ENCODE measurements around the gene PRSS36. TPM values are rescaled to one million over a fixed set of nuclear protein-coding genes. Genes with fewer than 3 reads are reported as not detected.

Gene PRSS36
- total and polyA plus RNA-seq, 9 of the 15 experiments (the other 6 are each of a cell fraction or from before 2014, with no cell fraction given) = 0.09 to 1.2 (median 0.54) TPM; not detected in 2

DNA sequence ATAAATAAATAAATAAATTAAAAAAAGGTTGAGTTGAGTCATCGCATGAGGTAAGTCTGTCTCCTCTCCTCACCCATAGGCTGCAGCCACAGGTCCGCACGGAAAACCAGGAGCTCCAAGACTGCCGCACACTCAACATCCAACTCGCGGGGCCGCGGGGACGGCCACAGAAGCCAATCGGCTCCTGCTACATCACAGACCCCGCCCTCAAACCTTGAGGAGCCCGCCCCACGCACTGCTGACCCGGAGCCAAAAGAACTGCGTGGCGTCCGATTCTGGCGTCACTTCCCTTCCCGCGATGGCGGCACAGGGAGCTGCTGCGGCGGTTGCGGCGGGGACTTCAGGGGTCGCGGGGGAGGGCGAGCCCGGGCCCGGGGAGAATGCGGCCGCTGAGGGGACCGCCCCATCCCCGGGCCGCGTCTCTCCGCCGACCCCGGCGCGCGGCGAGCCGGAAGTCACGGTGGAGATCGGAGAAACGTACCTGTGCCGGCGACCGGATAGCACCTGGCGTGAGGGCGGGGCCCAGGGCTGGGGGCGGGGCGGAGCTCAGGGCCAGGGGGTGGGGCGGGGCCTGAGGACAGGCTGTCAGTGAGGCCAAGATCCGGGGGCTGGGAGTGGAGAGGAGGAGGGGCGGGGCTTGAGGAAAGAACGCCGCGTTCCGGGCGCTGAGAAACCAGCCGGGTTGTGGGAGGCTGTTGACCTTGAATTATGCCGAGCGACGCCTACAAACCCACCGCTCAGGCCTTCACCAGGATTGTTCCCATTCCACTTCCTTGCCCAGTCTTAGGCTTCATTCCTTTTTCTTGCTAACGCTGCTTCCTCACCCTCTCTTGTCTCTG, 32.3 kb downstream of the PRSS36 start, which contains the start of gene KAT8 (continued):
- TF ChIP-seq, protein P1, sequence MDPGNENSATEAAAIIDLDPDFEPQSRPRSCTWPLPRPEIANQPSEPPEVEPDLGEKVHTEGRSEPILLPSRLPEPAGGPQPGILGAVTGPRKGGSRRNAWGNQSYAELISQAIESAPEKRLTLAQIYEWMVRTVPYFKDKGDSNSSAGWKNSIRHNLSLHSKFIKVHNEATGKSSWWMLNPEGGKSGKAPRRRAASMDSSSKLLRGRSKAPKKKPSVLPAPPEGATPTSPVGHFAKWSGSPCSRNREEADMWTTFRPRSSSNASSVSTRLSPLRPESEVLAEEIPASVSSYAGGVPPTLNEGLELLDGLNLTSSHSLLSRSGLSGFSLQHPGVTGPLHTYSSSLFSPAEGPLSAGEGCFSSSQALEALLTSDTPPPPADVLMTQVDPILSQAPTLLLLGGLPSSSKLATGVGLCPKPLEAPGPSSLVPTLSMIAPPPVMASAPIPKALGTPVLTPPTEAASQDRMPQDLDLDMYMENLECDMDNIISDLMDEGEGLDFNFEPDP (CRISPR knock-in tag; IDR thresholded peaks at IDR 0.05) = no peak
- TF ChIP-seq ILF3 (IDR thresholded peaks at IDR 0.05; ENCODE audit: borderline replicate concordance) = no peak
- TF ChIP-seq PTBP1 (IDR thresholded peaks at IDR 0.05; ENCODE audit: low read depth, low read length) = no peak
- no peak for TF ChIP-seq ERF (CRISPR knock-in tag; IDR thresholded peaks at IDR 0.05)
- TF ChIP-seq, protein P2, sequence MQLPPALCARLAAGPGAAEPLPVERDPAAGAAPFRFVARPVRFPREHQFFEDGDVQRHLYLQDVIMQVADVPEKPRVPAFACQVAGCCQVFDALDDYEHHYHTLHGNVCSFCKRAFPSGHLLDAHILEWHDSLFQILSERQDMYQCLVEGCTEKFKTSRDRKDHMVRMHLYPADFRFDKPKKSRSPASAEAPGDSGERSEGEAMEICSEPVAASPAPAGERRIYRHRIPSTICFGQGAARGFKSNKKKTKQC (CRISPR knock-in tag; IDR thresholded peaks at IDR 0.05) = peak; percentile 58; the same call in 1 of the 2 replicates
- TF ChIP-seq NR2C2 (CRISPR knock-in tag; IDR thresholded peaks at IDR 0.05) = peak; percentile 99
- peak; percentile 99 for TF ChIP-seq NR2C2 (tag; IDR thresholded peaks at IDR 0.05)
- TF ChIP-seq, protein P3, sequence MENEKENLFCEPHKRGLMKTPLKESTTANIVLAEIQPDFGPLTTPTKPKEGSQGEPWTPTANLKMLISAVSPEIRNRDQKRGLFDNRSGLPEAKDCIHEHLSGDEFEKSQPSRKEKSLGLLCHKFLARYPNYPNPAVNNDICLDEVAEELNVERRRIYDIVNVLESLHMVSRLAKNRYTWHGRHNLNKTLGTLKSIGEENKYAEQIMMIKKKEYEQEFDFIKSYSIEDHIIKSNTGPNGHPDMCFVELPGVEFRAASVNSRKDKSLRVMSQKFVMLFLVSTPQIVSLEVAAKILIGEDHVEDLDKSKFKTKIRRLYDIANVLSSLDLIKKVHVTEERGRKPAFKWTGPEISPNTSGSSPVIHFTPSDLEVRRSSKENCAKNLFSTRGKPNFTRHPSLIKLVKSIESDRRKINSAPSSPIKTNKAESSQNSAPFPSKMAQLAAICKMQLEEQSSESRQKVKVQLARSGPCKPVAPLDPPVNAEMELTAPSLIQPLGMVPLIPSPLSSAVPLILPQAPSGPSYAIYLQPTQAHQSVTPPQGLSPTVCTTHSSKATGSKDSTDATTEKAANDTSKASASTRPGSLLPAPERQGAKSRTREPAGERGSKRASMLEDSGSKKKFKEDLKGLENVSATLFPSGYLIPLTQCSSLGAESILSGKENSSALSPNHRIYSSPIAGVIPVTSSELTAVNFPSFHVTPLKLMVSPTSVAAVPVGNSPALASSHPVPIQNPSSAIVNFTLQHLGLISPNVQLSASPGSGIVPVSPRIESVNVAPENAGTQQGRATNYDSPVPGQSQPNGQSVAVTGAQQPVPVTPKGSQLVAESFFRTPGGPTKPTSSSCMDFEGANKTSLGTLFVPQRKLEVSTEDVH (IDR thresholded peaks at IDR 0.05; ENCODE audit: low read depth, partially characterized antibody) = peak; percentile 81
- TF ChIP-seq POLR3G (IDR thresholded peaks at IDR 0.05; ENCODE audit: extremely low read depth, insufficient read length, insufficient replicate concordance) = no peak
- TF ChIP-seq KLF10 (CRISPR knock-in tag; IDR thresholded peaks at IDR 0.05) = no peak
- TF ChIP-seq, protein P4, sequence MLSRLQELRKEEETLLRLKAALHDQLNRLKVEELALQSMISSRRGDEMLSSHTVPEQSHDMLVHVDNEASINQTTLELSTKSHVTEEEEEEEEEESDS (CRISPR knock-in tag; IDR thresholded peaks at IDR 0.05) = no peak
- TF ChIP-seq ZNF282 (CRISPR knock-in tag; IDR thresholded peaks at IDR 0.05) = no peak
- no peak for TF ChIP-seq ZFPM2 (CRISPR knock-in tag; IDR thresholded peaks at IDR 0.05)
- peak; percentile 64 for TF ChIP-seq SPI1 (IDR thresholded peaks at IDR 0.05; ENCODE audit: borderline replicate concordance, low read depth, low read length)
- TF ChIP-seq, protein P5, sequence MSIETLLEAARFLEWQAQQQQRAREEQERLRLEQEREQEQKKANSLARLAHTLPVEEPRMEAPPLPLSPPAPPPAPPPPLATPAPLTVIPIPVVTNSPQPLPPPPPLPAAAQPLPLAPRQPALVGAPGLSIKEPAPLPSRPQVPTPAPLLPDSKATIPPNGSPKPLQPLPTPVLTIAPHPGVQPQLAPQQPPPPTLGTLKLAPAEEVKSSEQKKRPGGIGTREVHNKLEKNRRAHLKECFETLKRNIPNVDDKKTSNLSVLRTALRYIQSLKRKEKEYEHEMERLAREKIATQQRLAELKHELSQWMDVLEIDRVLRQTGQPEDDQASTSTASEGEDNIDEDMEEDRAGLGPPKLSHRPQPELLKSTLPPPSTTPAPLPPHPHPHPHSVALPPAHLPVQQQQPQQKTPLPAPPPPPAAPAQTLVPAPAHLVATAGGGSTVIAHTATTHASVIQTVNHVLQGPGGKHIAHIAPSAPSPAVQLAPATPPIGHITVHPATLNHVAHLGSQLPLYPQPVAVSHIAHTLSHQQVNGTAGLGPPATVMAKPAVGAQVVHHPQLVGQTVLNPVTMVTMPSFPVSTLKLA (conservative IDR thresholded peaks at IDR 0.05) = peak; percentile 78 to 92
- peak; percentile 92 for TF ChIP-seq ZEB2 (IDR thresholded peaks at IDR 0.05)
- no peak for TF ChIP-seq CBX3 (IDR thresholded peaks at IDR 0.05; ENCODE audit: borderline replicate concordance in 1 of 2, low read length in 2 of 2)
- no peak for TF ChIP-seq SAP30 (IDR thresholded peaks at IDR 0.05; ENCODE audit: borderline replicate concordance, insufficient read depth, low read depth, low read length, poor library complexity, severe bottlenecking)

Measured in K562 (cell line).